Measurements from ENCODE around the gene ELOF1.
"Not testable (repeated sequence)": the region's sequence is repeated elsewhere in the genome, so short reads cannot be mapped to it uniquely, and the experiment has no call there.

ELOF1 gene

DNA sequence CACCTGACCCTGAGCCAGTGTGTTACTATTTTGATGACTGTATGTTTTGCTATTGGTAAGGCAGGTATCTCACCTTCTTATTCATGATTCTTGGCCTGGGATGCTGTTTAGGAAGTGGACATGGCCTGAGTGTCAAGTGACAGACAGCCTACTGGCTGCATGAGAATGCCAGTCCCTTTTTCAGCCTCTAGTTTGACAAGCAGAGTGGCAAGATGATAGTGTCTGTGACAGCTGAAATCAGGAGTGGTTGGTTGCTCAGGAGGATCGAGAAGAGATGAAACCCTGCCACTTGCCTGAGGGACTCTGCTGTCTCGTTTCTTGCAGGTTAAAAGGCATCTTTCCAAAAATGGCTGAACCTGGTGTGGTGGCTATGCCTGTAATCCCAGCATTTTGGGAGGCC is 7.1 kb upstream of the ELOF1 start:
- no peak for DNase-seq

DNA sequence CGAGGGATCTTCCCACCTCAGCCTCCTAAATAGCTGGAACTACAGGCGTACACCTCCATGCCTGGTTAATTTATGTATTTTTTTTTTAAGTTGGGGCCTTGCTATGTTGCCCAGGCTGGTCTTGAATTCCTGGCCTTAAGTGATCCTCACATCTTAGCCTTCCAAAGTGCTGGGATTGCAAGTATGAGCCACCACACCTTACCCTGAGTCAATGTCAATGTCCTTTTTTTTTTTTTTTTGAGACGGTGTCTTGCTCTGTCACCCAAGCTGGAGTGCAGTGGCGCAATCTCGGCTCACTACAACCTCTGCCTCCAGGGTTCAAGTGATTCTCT is 6.6 kb upstream of the ELOF1 start:
- DNase-seq: not testable (repeated sequence)

DNA sequence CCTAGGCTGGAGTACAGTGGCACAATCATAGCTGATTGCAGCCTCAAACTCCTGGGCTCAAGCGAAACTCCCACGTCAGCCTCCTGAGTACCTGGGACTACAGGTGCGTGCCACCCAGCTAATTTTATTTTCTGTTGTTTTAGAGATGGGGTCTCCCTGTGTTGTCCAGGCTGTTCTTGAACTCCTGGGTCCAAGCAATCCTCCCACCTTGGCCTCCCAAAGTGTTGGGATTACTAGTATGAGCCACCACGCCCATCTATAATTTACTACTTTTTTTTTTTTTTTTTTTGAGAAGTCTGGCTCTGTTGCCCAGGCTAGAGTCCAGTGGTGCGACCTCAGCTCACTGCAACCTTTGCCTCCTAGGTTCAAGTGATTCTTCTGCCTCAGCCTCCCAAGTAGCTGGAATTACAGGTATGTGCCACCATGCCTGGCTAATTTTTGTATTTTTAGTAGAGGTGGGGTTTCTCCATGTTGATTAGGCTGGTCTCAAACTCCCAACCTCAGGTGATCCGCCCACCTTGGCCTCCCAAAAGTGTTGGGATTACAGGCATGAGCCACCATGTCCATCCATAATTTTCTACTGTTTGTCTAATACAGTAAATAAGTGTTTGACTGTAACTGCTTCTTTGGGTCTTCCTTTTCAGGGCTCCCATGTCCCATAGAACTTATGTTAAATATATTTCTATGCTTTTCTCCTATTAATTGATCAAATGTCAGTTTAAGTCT is 5.2 kb upstream of the ELOF1 start:
- not testable (repeated sequence) for DNase-seq

DNA sequence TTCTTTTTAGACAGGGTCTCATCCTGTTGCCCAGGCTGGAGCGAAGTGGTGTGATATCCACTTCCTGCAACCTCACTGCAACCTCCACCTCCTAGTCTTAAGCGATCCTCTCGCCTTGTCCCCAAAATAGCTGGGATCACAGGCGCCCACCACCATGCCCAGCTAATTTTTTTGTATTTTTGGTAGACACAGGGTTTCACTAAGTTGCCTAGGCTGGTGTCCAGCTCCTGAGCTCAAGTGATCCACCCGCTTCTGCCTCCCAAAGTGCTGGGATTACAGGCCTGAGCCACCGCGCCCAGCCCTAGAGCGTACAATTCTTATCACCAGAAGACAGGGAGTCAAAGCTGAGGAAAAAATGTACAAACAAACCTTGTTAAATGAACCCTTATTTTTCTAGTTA is 4.5 kb upstream of the ELOF1 start:
- DNase-seq: no peak

DNA sequence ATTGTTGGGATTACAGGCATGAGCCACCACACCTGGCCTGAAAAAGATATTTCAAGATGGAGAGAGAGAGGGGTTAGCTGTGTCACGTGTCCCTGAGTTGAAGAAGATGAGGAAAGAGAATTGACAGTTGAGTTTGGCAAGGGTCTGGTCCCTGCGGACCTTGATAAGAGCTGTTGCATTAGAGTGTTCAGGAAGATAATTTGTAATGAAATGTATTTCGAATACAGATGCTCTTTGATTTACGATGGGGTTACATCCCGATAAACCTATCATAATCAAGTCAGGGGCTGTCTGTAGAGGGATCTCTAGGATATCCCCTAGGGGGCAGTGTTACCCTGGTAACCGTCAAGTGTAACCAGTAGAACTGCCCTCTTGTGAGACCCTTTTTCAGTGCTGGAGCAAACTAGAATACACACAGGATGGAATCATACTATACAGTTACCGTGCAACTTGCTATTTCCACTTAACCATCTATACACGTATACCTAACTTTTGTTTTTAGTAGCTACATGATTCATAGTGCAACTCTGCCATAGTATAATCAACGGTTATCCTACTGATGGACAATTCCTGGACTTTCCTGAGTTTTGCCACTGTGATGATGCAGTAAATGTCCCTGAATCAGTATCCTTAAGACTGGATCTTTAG is 1.5 kb upstream of the ELOF1 start:
- peak; percentile 49 for DNase-seq

DNA sequence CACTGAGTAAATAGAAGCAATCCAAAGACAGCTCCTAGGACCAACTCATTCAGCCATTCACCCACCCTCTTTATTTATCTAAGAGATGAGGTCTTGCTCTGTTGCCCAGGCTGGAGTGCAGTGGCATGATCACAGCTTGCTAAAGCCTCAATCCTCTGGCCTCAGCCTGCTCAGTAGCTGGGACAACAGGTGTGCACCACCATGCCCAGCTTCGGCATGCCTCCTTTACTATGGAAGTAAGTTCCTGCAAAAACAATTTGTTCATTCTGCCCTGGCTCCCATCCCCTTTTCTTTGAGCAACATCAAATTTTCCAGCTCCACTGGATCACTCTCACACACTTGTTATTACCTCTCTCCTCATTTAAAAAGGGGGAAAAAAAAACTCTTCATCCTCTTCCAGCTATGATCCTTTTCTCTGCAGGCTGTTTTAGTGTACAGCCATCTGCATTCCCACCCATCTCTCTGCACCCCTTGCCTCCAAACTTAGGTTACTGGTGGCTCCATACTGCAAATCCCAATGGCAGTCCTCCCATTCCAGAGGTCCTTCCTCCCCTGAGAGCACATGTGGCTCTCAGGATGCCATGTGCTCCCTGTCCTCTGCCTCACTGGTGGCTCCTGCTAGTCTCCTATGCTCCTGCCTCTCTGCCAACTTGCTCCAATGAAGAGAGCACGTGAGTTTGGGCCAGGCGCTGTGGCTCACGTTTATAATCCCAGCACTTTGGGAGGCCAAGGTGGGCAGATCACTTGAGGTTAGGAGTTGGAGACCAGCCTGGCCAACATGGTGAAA is 2.2 kb downstream of the ELOF1 start:
- no peak for DNase-seq

DNA sequence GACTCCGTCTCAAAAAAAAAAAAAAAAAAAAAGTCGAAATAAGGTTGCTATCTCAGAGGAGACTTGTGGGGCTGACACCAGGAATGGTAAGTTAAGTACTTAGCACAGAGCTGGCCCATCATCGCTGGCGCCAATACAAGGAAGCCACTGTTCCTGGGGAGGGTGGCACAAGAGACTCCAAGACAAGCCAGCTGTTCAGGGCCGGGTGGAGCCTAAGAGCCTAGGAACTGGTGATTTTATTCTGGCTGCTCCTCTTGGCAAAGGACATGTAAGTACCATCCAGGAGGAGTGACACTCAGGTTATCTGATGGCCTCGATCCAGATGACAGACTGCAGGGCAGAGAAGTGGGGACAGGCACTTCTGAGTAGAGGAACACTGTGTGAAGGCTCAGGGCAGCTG is 3.8 kb downstream of the ELOF1 start:
- DNase-seq: no peak

DNA sequence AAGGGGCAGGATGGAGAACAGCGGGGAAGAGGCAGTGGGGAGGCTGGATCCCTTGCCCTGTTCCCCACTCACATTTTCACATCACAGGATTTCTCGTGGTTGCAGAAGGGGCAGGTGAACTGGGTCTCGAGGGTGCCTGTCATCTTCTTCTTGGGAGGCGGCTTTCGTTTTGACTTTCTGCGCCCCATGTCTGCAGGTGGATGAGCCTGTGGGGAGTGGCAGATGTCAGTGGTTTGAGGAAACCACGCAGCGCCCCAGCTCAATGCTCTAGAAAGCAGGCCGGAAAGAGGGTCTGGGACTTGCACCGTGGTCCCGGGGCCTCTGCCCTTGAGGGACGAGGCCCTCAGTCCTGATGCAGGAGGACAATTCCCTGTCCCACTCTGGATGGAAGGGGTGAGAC is 4.9 kb downstream of the ELOF1 start:
- DNase-seq: no peak

DNA sequence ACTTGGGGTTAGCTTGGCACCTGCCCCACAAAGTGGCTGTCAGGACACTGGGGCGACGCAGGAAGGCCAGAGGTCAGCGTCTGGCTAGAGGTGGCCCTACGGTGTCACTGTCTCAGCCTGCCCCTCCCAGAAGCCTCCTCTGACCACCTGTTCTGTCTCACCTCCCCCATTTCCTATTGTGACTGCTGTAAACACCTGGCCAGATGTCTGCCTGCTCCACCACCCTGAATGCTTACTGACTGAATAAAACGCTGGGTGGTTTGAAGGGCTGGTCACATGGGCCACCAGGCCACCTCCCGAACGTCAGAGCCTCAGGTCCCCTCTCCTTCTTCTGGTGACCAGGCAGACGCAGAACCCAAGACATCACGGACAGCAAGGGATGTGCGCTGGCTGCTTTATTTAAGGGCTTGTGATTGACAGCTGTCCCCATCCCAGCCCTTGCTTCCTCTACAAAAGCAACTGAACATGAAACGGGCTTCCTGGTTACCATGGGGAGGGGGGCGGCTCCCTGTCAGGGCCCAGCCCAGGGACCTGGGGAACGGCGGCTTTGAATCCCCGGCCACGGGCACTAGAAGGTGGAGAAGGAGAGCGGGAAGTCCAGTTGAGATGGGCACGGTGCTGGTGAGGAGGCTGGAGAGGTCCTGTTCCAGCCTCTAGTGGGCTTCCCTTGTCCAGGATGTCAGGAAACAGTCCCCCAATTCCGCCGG is 6.2 kb downstream of the ELOF1 start:
- DNase-seq: no peak

DNA sequence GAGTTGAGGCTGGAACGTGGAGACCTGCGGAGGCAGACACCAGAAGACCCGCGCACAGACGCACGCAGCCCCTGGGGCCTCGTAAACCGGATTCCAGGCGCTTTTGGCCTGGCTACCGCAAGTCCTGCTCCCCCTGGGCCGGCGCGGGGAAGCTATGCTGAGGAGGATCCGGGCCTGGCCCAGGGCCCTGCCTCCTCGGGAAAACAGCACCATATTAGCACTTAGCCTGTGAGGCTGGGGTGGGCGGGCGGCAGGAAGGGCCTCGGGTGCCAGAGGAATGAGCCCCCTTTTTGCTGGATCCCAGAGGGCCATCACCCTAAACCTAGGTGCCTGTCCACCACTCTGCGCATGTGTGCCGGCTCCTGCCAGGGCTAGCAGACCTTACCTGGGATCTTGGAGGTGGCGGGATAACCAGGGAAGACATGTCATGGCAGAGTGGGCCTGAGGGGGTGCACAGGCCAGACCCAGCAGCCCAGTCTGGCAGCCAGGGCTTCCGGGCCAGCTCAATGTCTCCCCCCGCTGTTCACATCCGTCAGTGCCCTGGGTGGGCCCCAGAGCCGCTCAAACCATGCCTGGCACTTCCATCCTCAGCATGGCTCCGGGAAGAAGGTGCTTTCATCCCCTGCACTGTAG is 7.3 kb downstream of the ELOF1 start:
- no peak for DNase-seq

DNA sequence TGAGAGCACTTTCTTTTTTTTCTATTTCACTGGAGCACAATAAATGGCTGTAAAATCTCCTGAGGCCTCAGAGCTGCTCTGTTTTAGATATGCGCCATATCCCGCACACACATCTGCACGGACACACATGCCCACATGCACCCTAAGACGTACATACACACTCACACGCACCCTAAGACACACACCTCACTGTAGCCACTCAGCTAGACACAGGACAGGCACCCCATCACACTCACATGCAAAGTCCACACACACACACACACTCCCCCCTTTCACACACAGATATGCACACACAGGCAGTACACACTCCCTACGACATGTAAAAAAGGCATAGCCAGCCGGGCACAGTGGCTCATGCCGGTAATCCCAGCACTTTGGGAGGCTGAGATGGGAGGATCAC is 8.8 kb downstream of the ELOF1 start:
- no peak for DNase-seq

DNA sequence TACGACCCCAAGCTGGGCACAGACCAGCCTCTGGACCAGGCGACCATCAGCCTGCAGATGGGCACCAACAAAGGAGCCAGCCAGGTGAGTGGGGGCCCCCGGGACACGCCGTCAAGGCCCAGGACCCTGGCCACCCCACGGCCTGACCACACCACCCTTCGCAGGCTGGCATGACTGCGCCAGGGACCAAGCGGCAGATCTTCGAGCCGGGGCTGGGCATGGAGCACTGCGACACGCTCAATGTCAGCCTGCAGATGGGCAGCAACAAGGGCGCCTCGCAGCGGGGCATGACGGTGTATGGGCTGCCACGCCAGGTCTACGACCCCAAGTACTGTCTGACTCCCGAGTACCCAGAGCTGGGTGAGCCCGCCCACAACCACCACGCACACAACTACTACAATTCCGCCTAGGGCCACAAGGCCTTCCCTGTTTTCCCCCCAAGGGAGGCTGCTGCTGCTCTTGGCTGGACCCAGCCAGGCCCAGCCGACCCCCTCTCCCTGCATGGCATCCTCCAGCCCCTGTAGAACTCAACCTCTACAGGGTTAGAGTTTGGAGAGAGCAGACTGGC is 9.6 kb downstream of the ELOF1 start:
- no peak for DNase-seq

DNA sequence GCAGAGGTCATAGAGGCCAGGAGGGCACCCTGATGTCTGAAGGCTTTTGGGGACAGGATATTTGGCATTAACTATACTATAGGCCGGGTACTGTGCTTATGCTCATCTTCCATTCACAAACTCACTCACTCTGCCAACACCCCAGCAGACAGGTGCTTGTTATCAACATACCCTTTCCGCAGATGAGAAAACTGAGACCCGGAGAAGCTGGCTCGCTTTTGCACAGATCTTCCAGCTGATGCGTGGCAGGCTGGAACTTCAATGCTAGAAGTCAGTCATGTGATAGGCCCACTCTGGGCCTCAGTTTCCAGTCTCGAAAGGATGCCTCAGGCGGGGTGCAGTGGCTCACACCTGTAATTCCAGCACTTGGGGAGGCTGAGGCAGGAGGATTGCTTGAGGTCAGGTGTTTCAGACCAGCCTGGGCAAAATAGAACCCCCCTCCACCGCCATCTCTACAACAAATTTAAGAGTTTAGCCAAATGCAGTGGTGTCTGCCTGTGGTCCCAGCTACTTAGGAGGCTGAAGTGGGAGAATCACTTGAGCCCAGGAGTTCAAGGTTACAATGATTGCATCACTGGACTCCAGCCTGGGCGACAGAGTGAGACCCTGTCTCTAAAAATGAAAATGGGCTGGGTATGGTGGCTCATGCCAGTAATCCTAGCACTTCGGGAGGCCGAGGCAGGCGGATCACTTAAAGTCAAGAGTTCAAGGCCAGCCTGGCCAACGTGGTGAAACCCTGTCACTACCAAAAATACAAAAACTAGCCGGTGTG is 10.9 kb downstream of the ELOF1 start:
- no peak for DNase-seq

DNA sequence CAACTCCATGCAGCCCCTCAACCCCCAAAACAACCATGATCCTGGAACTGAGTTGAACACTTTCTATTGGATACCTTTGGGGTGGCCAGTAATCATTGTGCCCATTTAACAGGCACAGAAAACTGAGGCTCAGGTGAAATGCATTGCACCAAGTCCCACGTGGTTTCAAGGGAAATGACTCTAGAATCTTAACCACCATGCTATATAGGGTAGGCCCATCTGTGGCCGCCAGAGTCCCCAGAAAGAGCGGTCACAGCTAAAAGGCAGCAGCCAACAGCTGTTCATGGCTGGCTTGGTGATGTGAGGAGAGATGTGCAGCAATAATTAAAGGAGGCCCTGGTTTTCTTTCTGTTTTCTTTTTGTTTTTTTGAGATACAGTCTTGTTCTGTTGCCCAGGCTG is 17.8 kb downstream of the ELOF1 start:
- DNase-seq: no peak

DNA sequence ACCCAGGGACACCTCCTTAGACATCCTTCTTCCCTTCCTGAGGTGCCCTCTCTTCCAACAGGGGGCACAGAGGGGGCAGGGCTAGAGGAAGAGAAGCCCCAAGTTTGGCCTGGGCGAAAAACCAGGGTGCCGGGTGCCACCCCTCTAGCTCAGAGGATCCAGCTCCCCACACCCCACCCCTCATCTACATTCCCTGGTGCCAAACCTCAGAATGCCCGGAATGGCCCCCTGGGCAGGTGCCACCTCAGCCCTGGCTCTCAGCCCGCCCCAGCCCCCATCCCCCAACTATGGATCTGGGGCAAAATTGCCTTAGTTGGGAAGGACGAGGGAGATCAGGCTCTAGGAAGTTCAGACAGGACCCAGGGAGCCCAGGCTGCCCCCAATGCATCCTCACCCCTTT is 18.4 kb downstream of the ELOF1 start:
- DNase-seq: no peak

DNA sequence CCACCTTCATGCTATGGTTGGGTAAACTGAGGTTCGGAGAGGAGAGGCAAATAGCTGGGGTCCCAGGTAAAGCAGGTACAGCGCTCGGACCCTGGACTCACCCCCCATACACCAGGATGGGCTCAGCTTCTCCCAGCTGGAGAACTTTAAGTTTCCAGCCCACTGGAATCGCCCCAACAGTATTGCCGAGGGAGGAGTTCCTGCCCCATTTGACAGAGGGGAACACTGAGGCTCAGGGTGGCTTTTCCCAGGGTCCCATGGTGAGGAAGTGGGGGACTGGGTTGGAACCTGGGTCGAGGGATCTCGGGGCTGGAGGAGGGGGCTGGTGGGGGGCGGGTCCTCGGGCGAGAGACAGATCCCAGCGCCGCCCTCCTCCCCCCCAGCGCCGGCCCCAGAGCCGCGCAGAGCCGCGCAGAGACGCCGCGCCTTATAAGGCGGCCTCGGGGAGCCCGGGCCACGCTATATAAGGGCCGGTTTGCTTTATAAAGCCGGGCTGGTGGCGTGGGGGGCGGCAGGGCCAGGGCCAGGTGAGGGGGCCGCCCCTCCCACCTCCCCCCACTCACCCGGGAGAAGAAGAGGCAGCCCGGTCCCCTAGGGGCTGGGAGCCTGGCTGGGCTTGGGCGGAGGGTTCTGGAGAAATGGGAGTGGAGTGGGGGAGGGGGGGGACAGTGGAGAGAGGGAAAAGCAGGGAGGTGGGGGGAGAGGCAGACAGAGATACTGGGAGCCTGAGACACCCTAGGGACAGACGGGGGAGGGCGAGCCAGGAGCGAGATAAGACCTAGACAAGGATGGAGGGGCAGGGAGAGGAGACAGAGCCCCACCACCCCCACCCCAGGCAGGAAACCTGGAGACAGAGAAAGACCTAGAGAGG is 19.3 kb downstream of the ELOF1 start:
- no peak for DNase-seq

DNA sequence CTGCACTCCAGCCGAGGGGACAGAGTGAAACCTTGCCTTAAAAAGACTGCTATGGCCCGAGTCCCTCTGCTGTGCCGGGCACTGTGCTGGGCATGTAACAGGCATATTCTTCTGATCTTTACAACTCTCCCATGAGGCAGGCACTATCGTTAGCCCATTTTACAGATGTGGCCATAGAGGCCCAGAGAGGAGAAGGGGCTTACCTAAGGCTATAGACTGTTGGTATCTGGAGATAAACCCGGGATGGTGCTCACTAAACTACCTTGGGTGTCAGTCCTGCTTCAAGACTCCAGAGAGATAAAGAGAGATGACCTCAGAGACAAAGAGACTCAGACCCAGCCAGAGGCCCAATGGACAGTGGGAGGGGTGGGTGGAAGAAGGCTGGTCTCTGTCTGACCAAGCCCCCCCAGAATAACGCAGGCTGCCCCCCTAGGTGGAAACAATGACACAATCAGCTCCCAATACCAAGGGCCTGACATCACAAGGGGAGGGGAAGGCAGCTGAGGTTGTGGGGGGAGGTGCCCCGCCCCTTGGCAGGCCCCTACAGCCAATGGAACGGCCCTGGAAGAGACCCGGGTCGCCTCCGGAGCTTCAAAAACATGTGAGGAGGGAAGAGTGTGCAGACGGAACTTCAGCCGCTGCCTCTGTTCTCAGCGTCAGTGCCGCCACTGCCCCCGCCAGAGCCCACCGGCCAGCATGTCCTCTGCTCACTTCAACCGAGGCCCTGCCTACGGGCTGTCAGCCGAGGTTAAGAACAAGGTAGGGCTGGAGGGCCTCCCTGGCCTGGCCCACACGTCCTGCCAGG is 20.6 kb downstream of the ELOF1 start, which contains the start of gene CNN1:
CNN1 (plus strand) TSS at position 620 of the 805 bp plus-strand sequence; CDS start at position 697, 77 bp downstream.
- DNase-seq: no peak

DNA sequence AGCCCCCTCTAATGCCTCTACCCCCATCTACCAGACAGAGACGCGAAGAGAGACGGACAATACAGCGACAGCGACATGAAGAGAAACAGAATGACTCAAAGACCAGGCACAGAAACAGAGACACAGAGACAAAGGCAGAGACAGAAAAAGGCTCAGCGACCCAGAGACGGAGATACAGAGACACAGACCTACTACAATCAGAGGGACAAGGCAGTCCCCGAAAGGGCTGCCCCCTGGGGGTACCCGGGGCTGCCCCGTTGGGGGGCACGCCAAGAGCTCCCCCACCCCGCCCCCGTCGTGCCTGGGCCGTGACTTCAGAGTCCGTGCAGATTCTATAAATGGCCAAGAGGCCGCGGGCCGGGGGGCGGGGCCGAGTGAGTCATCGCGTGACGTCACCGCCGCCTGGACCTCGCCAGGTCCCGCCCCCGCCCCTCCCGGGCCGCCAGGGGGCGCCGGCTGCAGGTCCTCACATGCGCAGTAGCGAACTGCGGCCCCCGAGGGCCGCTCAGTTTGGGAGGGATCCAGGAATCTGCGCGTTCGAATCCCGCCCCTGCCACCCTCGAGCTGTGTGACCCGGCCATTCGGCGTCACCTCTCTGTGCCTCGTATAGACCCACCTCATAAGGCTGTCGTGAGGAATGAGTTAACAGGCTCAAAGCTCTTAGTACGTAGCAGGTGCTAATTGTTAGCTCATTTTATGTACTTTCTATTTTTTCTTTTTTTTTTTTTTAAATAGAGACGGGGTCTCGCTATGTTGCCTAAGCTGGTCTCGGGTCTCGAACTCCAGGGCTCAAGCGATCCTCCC is 23.0 kb downstream of the ELOF1 start:
- DNase-seq: peak; percentile 89

DNA sequence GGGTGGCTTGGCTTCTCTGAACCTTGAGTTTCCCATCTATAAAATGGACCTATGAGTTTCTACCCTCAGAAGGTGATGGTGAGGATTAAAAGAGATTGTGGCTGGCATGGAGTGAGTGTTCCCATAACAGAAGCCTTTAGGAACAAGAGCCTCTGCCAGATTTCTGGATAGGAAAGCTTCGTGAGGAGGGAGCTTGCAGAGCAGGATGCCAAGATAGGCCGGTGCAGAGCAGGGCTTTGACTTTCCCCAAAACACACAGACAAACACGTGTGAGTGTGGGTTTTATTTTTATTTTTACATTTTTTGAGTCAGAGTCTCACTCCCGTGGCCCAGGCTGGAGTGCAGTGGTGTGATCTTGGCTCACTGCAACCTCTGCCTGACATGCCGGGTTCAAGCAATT is 24.1 kb downstream of the ELOF1 start:
- DNase-seq: no peak

Data from activated naive CD4-positive, alpha-beta T cell treated with Interleukin-2 at 50 U/mL for 16 hours (primary cell).